Smooth muscle cell (in vitro differentiated cells): ENCODE data around the gene SLC25A51. TPM values are rescaled to one million over a fixed set of nuclear protein-coding genes. Genes with fewer than 3 reads are reported as not detected.

Source experiments
- DNase-seq: peaks from one replicate; lab custom pipeline; 2025; ENCODE audit not compliant: unreplicated experiment; lab: John Stamatoyannopoulos, UW
- H2AFZ ChIP-seq: fragments of 200-600 bp; sonication (generic); 2 replicates; pipeline ENCODE4 v1.6.0; 2016; ENCODE audit warnings: antibody characterized with exemption, low read depth, mild to moderate bottlenecking
- H3F3A ChIP-seq: fragments of 200-600 bp; sonication (generic); 2 replicates; pipeline ENCODE4 v1.6.0; 2017; ENCODE audit warnings: antibody characterized with exemption, low read depth
- H3K27ac ChIP-seq: fragments of 200-600 bp; sonication (generic); 2 replicates; pipeline ENCODE4 v1.5.1; 2016; ENCODE audit warnings: low read depth, mild to moderate bottlenecking
- H3K27me3 ChIP-seq: fragments of 200-600 bp; sonication (generic); 2 replicates; pipeline ENCODE4 v1.6.1; 2016; ENCODE audit warnings: low read depth, mild to moderate bottlenecking
- H3K36me3 ChIP-seq: fragments of 200-600 bp; sonication (generic); 2 replicates; pipeline ENCODE4 v1.5.1; 2016; ENCODE audit warnings: low read depth
- H3K4me1 ChIP-seq: fragments of 200-600 bp; sonication (generic); 2 replicates; pipeline ENCODE4 v1.5.1; 2016; ENCODE audit warnings: low read depth
- H3K4me2 ChIP-seq: fragments of 200-600 bp; sonication (generic); 2 replicates; pipeline ENCODE4 v1.6.0; 2016; ENCODE audit warnings: mild to moderate bottlenecking
- H3K4me3 ChIP-seq: fragments of 200-600 bp; sonication (generic); 2 replicates; pipeline ENCODE4 v1.5.1; 2016; ENCODE audit warnings: mild to moderate bottlenecking
- H3K79me2 ChIP-seq: fragments of 200-600 bp; sonication (generic); 2 replicates; pipeline ENCODE4 v1.6.0; 2016; ENCODE audit warnings: low read depth, mild to moderate bottlenecking
- H3K9ac ChIP-seq: fragments of 200-600 bp; sonication (generic); 2 replicates; pipeline ENCODE4 v1.6.0; 2016; ENCODE audit warnings: low read depth
- H3K9me3 ChIP-seq: fragments of 200-600 bp; sonication (generic); replicated peaks from 2 replicates; pipeline ENCODE4 v1.5.1; 2016; ENCODE audit warnings: low read depth
- H4K20me1 ChIP-seq: fragments of 200-600 bp; sonication (generic); 2 replicates; pipeline ENCODE4 v1.6.0; 2016; ENCODE audit warnings: low read depth
- CTCF ChIP-seq: fragments of 200-600 bp; sonication (generic); IDR thresholded peaks from 2 replicates; pipeline ENCODE4 v1.5.1; 2017; ENCODE audit warnings: borderline replicate concordance, mild to moderate bottlenecking, antibody characterized with exemption; ENCODE audit not compliant: insufficient read depth, poor library complexity, severe bottlenecking
- WGBS: methylation state at CpG from one replicate; pipeline ENCODE4 v1.1.7; 2016; ENCODE audit warnings: low lambda C conversion rate; 5-methylcytosine and 5-hydroxymethylcytosine counted together
- polyA plus RNA-seq: library from polyadenylated mRNA; unstranded; fragments of >200 nt; fragmentation: Nextera tagmentation; extraction: Ambion mirVana; gene quantifications from 2 replicates; pipeline ENCODE4 v1.2.1, GENCODE V29; 2016
- total RNA-seq: library from RNA; depleted of rRNA; stranded (reverse); fragments of >200 nt; gene quantifications from 2 replicates; pipeline ENCODE4 v1.2.3, GENCODE V29; 2014

The SLC25A51 gene
- 32.0 and 42.9 TPM in 2 replicates for total RNA-seq
- polyA plus RNA-seq = 6.5 and 13.0 TPM in 2 replicates

- Histone ChIP-seq H2AFZ (peak within 1 kb of the TSS; percentile 88), H4K20me1 (peaks cover 24% of the 10 kb centered on the region), H3K4me2 (peak within 1 kb of the TSS; percentile 85), H3K36me3 (no peaks in the 10 kb centered on the region), H3K27ac (peak within 1 kb of the TSS; percentile 49), H3K4me1 (peaks cover 8% of the 10 kb centered on the region), H3K9me3 (no peaks in the 10 kb centered on the region), H3F3A (no peaks in the 10 kb centered on the region), H3K4me3 (peak within 1 kb of the TSS; percentile 77), H3K79me2 (peaks cover 28% of the 10 kb centered on the region), H3K9ac (peak within 1 kb of the TSS; percentile 54), H3K27me3 (no peaks in the 10 kb centered on the region)
- WGBS = under 1% methylated on average over 74 of the region's 84 CpGs
- peak; percentile 93 for DNase-seq
- peak; percentile 93 for TF ChIP-seq CTCF
Observed at GRCh38 chr9:37903647-37904444, at the start of gene SLC25A51. Gene SLC25A51, minus strand, starts transcription at chr9:37904127. Its CDS starts 15,577 bp downstream, at chr9:37888550.

- no peaks in the 10 kb centered on the region for H4K20me1 ChIP-seq
- no peak for TF ChIP-seq CTCF
- H3K4me3 ChIP-seq = no peak overlapping the region
- no peak for DNase-seq
- peak overlapping the region; percentile 46 for H3K4me2 ChIP-seq
- 94% methylated on average over 5 of the region's 5 CpGs for WGBS
- H3K9me3 ChIP-seq = no peaks in the 10 kb centered on the region
- peak overlapping the region; percentile 95 for H3K27ac ChIP-seq
- peaks cover 2% of the 10 kb centered on the region for H3K79me2 ChIP-seq
- peaks cover 5% of the 10 kb centered on the region for H3K4me1 ChIP-seq
- peak overlapping the region; percentile 73 for H3K9ac ChIP-seq
- H3F3A ChIP-seq = peaks cover 12% of the 10 kb centered on the region
- H3K36me3 ChIP-seq = no peaks in the 10 kb centered on the region
- H3K27me3 ChIP-seq = no peaks in the 10 kb centered on the region
- no peak overlapping the region for H2AFZ ChIP-seq
Observed at GRCh38 chr9:37953206-37953774, 49.4 kb upstream of the SLC25A51 start.

GRCh38 chr9:37952731-37953130, 48.8 kb upstream of the SLC25A51 start:
- TF ChIP-seq CTCF = no peak
- H3K79me2 ChIP-seq = peaks cover 2% of the 10 kb centered on the region
- no peak for DNase-seq

More at GRCh38 chr9:37952731-37953130, 48.8 kb upstream of the SLC25A51 start:
- H4K20me1 ChIP-seq = no peaks in the 10 kb centered on the region
- 66% methylated on average over 6 of the region's 6 CpGs for WGBS
- H3F3A ChIP-seq = peaks cover 12% of the 10 kb centered on the region
- H2AFZ ChIP-seq = no peak overlapping the region
- peak overlapping the region; percentile 95 for H3K27ac ChIP-seq
- H3K4me2 ChIP-seq = peak overlapping the region; percentile 46
- no peaks in the 10 kb centered on the region for H3K36me3 ChIP-seq
- H3K4me1 ChIP-seq = peaks cover 5% of the 10 kb centered on the region
- no peaks in the 10 kb centered on the region for H3K27me3 ChIP-seq
- peak overlapping the region; percentile 73 for H3K9ac ChIP-seq
- no peak overlapping the region for H3K4me3 ChIP-seq
- no peaks in the 10 kb centered on the region for H3K9me3 ChIP-seq
